Measurements from ENCODE around the gene CD52. TPM values are rescaled to one million over a fixed set of nuclear protein-coding genes. Genes with fewer than 3 reads are reported as not detected.

Gene CD52, protein sequence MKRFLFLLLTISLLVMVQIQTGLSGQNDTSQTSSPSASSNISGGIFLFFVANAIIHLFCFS
- not detected in 2 replicates for total RNA-seq (2014; rRNA removed)
- polyA plus RNA-seq (2012): not detected

DNA sequence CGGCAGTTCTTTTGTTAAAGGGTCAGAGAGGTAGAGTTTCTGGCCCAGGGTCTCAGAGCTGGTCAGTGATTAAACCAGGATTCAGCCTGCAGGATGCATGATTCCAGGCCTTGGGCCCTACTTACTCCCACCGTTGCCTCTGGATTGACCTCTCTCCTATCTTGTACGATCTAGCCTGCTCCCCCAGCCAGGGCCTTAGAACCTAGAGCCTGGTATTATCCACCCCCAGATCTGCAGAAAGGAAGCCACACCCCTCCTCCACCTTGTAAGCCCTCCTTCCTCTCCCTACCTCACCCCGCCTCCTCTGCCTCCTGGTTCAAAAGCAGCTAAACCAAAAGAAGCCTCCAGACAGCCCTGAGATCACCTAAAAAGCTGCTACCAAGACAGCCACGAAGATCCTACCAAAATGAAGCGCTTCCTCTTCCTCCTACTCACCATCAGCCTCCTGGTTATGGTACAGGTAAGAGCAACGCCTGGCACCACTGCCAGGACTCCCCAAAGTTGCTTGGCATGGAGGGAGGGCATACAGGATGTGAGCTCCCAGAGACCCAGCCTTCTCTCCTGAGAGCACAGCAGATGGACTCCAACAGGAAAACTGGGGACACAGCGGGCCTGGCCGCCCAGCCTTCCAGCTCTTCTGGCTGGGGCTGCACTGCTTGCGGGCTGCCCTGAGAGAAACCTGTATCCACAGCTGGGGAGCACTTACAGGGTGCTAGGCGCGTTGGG is at the start of gene CD52:
Gene CD52, plus strand, starts transcription at position 347 of the 726 bp plus-strand sequence. Its CDS starts 60 bp downstream, at position 407.
- no peak for DNase-seq (ENCODE audit: low read depth)

DNA sequence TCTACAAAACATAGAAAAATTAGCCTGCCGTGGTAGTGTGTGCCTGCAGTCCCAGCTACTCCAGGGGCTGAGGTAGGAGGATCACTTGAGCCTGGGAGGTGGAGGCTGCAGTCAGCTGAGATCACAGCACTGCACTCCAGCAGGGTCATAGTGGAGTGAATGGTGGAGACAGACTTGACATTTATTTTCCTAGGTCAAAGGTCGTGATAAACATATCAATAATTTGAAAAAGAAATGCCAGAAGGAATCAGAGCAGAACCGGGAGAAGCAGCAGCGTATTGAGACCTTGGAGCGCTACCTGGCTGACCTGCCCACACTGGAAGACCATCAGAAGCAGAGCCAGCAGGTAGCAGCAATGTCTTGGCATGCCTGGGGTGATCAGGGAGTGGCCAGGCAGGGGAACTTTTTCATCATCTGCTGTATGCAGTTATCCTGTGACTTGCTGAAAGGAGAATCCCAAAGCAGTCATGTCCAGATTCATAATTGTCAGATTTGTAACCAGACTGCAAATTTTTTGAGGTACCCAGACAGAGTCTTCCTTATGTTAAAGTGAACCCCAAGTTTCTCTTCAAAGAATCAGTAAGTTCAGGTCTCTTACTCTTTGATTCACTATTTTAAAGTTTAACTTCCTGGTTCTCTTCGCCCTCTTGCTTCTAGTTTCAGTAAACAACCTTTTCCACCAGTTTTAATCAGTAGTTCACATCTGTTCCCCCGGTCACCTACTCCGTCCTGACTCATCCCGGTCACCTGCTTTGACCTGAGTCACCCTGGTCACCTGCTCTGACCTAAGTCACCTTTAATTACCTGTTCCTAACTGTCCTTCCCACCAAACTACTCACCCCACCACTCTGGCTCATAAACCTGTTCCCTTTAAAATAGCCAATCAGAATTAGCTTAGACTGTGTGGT is 49.2 kb upstream of the CD52 start:
- no peak for DNase-seq (ENCODE audit: low read depth)

DNA sequence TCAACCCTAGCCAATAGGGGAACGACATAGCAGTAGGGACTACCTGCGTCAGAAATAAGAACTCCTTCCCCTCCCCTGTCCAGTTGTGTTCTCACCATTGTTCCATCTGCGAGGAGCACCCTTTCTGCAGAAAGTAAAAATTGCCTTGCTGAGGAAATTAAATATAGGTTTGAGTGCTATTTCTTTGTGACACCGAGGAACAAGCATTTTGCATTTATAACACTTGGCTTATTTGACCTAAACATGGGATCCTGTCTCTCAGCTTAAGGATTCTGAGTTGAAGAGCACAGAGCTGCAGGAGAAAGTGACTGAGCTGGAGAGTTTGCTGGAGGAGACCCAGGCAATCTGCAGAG is 48.6 kb upstream of the CD52 start:
- no peak for DNase-seq (ENCODE audit: low read depth)

DNA sequence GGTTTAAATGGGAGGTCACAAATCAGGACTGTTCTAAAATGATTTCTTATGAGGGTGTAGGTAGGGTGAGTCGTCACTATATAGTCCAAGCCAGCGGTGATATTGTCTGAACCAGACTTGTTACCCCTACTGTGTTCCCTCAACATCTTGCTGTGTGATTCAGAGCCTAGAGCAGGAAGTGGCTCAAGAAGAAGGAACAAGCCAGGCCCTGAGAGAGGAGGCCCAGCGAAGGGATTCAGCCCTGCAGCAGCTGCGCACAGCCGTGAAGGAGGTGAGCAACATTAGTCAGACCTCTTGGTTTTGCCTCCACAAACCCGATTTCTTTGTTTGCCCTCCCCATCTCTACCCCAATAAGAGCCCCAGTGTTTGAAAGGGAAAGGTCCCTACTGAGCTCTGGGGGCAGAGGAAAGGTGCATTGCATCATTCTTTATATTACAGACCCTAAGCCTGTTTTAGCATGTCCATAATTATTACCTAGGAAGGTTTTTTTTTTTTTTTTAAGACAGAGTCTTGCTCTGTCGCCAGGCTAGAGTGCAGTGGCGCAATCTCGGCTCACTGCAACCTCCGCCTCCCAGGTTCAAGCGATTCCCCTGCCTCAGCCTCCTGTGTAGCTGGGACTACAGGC is 42.8 kb upstream of the CD52 start:
- peak; percentile 76 for DNase-seq (ENCODE audit: low read depth)

DNA sequence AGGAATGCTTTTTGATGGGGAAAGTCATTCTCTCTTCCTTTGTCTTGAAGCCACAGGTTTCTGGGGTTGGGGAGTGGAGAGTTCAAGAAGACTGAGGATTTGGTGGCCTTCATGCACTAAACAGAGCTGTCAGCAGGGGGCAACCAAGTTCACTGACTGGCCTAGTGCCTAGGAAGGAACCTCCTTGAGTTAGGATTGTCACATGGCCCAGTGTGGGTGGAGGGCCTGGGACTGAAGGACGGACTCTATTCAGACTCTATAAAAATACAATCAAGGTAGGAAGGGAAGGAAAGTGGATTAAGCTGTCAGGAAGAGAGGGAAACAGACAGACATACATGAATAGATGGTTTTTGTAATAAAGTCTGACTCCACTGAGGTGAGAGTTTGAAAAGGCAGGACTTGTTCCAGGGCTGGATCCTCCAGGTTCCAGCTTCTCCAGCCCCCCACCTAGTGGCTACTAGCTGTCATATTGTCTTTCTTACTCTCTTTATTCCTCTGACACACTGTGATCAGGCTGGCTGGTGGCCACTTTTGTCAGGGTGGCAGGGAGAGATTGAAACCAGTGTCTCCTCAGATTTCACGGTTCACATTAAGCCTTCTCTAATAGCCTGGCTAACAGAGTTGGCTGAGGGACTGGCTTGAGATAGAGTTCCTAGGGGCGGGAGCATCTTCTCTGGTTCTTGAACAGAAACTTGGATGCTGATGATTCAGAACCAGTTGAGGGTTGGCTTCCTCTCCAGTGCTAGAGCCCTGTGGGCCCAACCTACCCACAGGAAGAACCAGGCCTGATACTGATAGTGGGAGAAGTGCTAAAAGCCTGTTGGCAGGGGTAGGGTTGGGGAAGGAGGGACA is 42.0 kb upstream of the CD52 start:
- peak; percentile 95 for DNase-seq (ENCODE audit: low read depth)

DNA sequence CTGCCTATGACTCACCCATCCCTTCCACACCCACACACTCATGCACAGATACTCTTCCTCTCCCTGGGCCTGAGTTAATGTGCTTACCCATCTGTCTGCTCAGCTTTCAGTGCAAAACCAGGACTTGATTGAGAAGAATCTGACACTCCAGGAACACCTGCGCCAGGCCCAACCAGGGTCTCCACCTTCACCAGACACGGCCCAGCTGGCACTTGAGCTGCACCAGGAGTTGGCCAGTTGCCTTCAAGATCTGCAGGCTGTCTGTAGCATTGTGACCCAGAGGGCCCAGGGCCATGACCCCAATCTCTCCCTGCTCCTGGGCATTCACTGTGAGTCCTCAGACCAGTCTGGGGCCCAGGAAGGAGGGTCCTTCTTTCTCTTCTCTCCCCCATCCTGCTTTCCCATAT is 41.3 kb upstream of the CD52 start:
- DNase-seq (ENCODE audit: low read depth): no peak

DNA sequence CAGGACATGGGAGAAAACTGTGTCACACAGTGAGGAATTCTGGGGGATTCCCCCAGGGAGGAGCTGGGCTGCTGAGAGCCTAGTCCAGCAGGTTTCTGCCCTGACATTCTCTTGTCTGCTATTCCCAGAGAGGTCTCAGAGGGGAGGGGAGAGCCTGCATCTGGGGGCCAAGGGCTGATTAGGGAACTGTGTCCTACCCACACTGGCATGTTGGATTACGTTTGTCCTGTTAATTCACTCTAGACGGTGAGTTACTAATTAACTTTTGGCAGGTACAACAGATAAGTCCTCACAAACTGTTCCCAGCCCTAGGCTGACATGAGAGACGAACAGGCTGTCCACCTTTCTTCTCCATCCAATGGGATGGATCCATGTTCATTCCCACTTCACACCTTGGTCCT is 40.5 kb upstream of the CD52 start:
- DNase-seq (ENCODE audit: low read depth): no peak

DNA sequence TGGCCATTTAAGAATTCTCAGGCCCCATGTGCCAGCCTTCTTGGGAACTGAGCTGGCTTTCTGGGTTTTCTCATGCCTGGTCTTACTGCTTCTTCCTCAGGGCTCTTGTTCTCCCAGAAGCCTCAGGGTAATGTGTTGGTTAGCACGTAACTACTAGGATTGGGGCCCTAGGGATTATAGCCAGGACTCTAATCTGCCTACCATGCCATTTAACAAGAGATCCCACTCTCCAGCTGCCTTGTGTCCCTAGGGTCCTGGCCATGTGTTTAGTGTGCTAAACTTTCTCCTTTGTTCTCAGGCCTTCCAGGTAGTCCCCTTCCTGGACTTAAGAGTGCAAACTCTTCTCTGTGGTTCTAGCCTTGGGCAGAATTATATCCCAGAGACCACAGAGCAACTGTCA is 40.0 kb upstream of the CD52 start:
- no peak for DNase-seq (ENCODE audit: low read depth)

DNA sequence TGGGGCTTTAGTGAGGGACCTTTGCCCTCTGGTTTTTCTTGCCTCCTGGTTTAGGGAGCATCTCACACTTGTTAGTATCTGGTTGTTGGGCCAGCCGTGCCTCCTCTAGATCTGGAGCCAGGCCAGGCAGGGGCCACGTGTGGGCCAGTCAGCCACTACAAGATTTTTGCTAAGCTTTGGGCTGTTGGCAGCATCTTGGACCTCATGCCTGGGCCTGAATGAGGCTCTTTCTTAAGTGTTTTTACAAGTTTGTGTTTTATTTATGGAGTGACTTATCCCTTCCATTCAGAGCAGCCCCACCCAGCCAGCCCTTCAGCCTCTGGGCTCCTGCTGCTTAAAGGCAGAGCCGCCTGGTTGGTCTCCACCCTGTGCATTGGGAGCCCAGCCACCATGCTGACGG is 39.5 kb upstream of the CD52 start:
- peak; percentile 56 for DNase-seq (ENCODE audit: low read depth)

DNA sequence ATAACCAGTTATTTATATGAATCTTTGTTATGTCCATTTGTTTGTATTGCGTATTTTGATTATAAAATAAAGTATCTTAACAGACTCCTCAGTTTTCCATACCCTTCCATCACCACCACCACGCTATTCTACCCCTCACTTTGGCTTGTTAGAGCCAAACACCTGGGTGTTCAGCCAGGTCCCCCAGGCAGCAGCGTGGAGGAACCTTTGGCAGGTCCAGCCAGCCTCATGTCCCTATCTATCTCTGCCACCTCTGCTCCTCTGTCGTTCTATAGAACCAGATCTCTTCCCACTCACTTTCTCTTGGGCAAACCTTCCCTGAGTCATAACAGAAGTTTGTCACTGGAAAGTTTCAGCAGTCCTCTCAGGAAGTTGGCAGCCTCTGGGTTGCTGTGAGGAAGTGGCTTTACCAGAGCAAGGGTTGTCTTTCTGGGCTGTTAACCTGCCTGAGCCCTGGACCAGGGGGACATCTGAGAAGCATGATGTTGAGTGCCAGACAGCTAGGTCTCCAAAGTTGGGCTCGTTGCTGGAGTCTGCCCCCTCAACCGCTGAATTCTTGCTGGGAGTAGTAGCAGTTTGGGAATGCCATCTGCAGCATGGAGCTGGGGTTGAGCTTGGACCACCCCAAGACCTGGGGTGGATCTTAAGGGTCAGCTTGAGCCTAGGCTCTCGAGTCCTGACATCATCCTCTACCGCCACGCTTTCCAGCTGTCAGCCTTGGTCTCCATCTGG is 38.9 kb upstream of the CD52 start:
- peak; percentile 64 for DNase-seq (ENCODE audit: low read depth)

DNA sequence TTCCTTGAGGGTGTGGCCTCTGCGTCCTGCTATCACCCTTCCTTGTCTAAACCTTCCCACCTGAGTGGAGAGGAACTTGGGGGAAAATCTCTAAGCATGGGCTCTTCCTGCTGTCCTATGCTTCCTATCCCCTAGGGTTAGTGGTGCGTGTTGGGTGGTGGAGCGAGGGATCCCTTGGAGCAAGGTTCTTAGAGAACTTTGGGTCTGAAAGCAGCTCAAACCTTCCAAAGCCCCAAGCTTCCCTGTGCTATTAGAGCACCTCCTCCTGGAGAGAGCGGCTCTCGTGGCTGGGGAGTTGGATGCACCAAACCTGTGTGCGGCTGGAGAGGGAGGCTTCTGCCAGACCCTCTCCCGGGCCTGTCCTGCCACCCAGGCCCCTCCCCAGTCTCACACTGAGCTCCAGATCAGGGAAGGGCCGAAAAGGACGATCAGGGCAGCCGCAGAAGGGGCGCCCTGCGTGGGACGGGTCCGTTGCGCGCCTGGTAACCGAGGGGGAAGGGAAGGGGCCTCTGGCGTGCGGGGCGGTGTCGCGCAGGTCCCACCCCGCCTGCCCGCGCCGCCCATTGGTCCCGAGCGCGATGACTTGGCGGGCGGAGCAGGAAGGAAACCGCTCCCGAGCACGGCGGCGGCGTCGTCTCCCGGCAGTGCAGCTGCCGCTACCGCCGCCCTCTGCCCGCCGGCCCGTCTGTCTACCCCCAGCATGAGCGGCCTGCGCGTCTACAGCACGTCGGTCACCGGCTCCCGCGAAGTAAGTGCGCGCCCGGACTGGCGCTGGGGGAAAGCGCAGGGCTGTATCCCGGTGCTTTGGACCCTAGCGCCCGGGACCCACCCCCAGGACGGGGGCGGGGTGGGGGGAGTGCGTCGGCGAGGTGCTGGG is 38.1 kb upstream of the CD52 start, which contains the start of gene SH3BGRL3:
Gene SH3BGRL3, plus strand, starts transcription at position 631 of the 877 bp plus-strand sequence. Its CDS starts 70 bp downstream, at position 701.
- peak; percentile 81 for DNase-seq (ENCODE audit: low read depth)

DNA sequence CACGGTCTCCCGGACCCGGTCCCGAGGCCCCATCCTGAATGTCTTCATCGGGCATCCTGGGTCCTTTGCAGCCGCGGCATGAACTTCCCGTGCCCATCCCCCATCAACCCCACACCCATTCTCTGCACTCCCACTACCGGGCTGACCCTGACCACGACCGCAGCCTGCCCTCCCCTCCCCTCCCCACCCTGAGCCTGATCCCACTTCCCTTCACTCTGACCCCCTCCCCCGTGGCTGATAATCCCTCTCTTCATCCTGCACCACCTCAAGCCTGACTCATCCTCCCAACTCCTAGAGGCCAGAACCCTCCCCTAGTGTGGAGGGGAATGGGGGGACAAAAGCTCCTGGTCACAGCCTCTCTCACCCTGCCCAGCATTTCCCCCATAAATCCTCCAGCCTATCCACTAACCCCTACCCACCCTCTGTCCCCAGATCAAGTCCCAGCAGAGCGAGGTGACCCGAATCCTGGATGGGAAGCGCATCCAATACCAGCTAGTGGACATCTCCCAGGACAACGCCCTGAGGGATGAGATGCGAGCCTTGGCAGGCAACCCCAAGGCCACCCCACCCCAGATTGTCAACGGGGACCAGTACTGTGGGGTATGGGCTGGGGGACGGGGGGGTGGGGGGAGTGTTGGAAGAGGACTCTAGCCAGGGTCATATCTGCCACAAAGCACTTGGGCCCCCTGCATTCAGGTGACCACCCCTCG is 37.3 kb upstream of the CD52 start:
- peak; percentile 74 for DNase-seq (ENCODE audit: low read depth)

DNA sequence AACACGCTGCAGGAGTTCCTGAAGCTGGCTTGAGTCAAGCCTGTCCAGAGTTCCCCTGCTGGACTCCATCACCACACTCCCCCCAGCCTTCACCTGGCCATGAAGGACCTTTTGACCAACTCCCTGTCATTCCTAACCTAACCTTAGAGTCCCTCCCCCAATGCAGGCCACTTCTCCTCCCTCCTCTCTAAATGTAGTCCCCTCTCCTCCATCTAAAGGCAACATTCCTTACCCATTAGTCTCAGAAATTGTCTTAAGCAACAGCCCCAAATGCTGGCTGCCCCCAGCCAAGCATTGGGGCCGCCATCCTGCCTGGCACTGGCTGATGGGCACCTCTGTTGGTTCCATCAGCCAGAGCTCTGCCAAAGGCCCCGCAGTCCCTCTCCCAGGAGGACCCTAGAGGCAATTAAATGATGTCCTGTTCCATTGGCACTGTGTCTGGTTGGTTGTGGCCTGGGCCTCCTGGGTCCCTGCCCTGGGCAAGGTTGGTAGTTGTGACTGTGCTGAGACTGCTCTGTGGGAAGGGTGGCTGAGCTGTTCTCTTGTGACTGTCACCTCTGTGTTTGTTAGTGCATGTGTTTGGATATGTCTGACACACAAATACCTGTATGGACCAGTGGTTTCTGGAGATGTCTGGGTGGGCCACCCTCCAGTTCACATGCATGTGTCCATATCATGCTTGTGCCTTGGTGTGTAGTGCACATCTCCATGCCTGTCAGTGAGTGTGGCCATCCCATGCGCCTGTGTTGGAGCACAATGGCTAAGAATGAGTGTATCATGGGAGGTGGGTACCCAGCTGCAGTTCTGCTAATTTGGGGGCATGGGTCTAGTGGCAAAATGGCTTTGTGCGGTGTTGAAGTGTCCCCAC is 36.4 kb upstream of the CD52 start:
- DNase-seq (ENCODE audit: low read depth): peak; percentile 17

DNA sequence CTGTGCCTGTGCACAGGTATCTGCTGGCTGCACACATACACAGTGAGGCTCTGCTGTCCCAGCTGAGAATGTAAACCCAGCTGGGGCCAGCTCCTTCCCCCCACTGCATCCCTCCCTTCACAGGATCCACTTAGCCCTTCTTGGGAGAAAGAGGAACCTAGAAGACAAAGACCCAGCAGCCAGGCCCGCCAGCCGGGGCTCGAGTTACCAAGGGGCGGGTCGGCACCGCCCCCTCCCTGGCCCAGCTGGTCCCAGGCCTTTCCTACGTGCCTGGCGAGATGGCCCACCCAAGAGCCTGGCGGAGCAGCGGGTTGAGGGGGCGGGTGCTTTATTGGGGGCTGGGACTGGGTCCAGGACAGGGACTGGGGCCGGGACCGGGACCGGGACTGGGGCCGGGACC is 35.8 kb upstream of the CD52 start:
- DNase-seq (ENCODE audit: low read depth): no peak

DNA sequence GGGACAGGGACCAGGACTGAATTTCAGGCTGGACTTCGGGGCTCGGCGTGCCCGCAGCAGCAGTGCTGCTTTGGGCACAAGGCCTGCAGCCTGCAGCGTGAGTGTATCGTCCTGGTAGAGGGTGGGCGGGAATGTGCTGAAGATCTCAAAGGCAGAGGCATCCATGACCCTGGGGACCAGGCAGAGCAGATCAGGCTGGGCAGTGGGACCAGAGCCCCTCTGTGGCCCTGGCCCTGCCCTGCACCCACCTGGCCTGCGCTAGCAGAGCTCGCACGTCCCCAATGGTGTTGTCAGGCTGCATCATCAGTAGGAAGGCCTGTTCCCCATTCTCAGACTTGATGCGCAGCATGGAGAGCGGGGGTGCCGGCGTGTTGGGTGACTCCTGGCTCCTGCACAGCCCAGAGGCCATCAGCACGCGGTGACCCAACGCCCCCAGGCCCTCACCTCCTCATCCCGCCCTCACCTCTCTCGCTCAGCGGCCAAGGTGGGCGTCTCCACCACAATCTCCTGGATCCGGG is 35.3 kb upstream of the CD52 start:
- no peak for DNase-seq (ENCODE audit: low read depth)

DNA sequence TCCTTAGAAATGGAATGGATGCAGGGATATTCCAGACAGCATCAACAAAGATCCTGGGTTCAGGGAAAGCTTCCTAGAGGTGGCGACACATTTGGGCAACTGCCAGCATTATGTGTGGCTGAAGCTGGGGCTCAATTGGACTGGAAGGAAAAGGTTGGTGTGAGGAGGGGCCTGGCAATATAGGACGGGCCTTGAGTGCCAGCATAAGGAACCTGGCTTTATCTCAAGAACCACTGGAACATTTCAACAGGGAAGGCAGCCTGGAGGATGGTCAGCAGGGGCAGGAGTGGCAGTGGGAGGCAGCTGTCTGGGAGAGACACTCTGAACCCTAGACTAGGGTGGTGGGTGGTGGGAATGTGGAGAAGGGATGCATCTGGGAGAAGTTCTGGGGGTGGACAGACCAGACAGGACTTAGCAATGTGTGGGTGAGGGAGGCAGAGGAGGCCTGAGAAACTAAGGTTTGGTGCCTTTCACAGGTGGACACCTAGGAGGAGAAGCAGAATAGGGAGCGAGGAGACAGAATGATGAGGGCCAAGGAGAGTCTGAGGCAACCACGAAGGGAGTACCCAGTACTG is 34.4 kb upstream of the CD52 start:
- DNase-seq (ENCODE audit: low read depth): peak; percentile 32
